HepG2 (cell line): ENCODE measurements around the gene DUSP9. TPM values are rescaled to one million over a fixed set of nuclear protein-coding genes. Genes with fewer than 3 reads are reported as not detected.

Experiments
- ATM ChIP-seq: fragments of 450-650 bp; IDR thresholded peaks from 2 replicates; pipeline ENCODE4 v1.7.1; 2017; ENCODE audit warnings: mild to moderate bottlenecking, borderline replicate concordance
- CBX1 ChIP-seq: IDR thresholded peaks from one replicate; pipeline ENCODE4 v1.6.1; 2016; ENCODE audit warnings: antibody characterized with exemption, low read depth
- ESRRA ChIP-seq: sonication (generic); formaldehyde crosslinking; IDR thresholded peaks from 2 replicates; pipeline ENCODE4 v1.5.1; 2020; ENCODE audit warnings: mild to moderate bottlenecking, low read depth, missing genetic modification reagents
- GPN1 ChIP-seq: sonication (generic); formaldehyde crosslinking; IDR thresholded peaks from 2 replicates; pipeline ENCODE4 v1.5.1; 2020; ENCODE audit warnings: missing genetic modification reagents, borderline replicate concordance
- HDAC2 ChIP-seq: sonication (generic); formaldehyde crosslinking; IDR thresholded peaks from 2 replicates; pipeline ENCODE4 v1.4.0; 2020; ENCODE audit warnings: missing genetic modification reagents
- HNF1A ChIP-seq, 2 experiments: sonication (generic) in 1 of 2; formaldehyde crosslinking in 1 of 2; IDR thresholded peaks; 2 replicates each; pipeline versions ENCODE4 v1.4.0 to v1.6.1; 2016 to 2020; ENCODE audit warnings: borderline replicate concordance in 1 of 2, low read depth in 1 of 2, mild to moderate bottlenecking in 1 of 2, missing genetic modification reagents in 1 of 2
- HNRNPK ChIP-seq: fragments of 200-400 bp; formaldehyde crosslinking; IDR thresholded peaks from 2 replicates; pipeline ENCODE4 v1.6.1; 2018; ENCODE audit warnings: low read length, low read depth, moderate library complexity, mild to moderate bottlenecking; ENCODE audit not compliant: poor library complexity, severe bottlenecking
- HOXA3 ChIP-seq: sonication (generic); formaldehyde crosslinking; IDR thresholded peaks from 2 replicates; pipeline ENCODE4 v1.5.0; 2020; ENCODE audit warnings: missing genetic modification reagents
- NAIF1 ChIP-seq: sonication (generic); formaldehyde crosslinking; IDR thresholded peaks from 2 replicates; pipeline ENCODE4 v1.5.0; 2020; ENCODE audit warnings: mild to moderate bottlenecking, missing genetic modification reagents, borderline replicate concordance
- NCOR1 ChIP-seq: fragments of 200-600 bp; sonication (generic); IDR thresholded peaks from 2 replicates; pipeline ENCODE4 v1.7.0; 2017; ENCODE audit warnings: antibody characterized with exemption, low read length, borderline replicate concordance
- NR2C2 ChIP-seq: sonication (generic); formaldehyde crosslinking; IDR thresholded peaks from 2 replicates; pipeline ENCODE4 v1.4.0; 2020; ENCODE audit warnings: missing genetic modification reagents, mild to moderate bottlenecking, moderate library complexity, borderline replicate concordance
- PPARG ChIP-seq: conservative IDR thresholded peaks from 2 replicates; pipeline ENCODE4 v1.6.1; 2016; ENCODE audit warnings: missing biosample characterization, missing genetic modification reagents
- RBM39 ChIP-seq: fragments of 200-400 bp; formaldehyde crosslinking; IDR thresholded peaks from one replicate; pipeline ENCODE4 v1.6.1; 2018; ENCODE audit warnings: antibody characterized with exemption, mild to moderate bottlenecking, low read depth, low read length; ENCODE audit not compliant: poor library complexity, severe bottlenecking
- SOX13 ChIP-seq, 3 experiments: fragments of 450-650 bp in 1 of 3; sonication (generic) in 1 of 3; formaldehyde crosslinking in 1 of 3; IDR thresholded peaks in 2 of 3; conservative IDR thresholded peaks in 1 of 3; 2 replicates each; pipeline versions ENCODE4 v1.5.0 to v1.6.1; 2016 to 2020; ENCODE audit warnings: antibody characterized with exemption in 1 of 3, mild to moderate bottlenecking in 1 of 3, missing compliant biosample characterization in 1 of 3, missing genetic modification reagents in 1 of 3, moderate library complexity in 1 of 3
- TBX2 ChIP-seq: sonication (generic); formaldehyde crosslinking; IDR thresholded peaks from 2 replicates; pipeline ENCODE4 v1.5.0; 2020; ENCODE audit warnings: missing genetic modification reagents, mild to moderate bottlenecking, borderline replicate concordance
- ZHX1 ChIP-seq: sonication (generic); formaldehyde crosslinking; IDR thresholded peaks from 2 replicates; pipeline ENCODE4 v1.8.1; 2022; ENCODE audit warnings: low read depth, mild to moderate bottlenecking, missing genetic modification reagents
- ZNF44 ChIP-seq: sonication (generic); formaldehyde crosslinking; IDR thresholded peaks from 2 replicates; pipeline ENCODE4 v1.5.1; 2020; ENCODE audit warnings: mild to moderate bottlenecking, missing genetic modification reagents
- polyA plus RNA-seq, 8 experiments: library from polyadenylated mRNA; depleted of rRNA in 3 of 8; stranded (reverse) in 7 of 8; unstranded in 1 of 8; fragments of >200 nt; fragmentation: Illumina TruSeq in 4 of 8; extraction: Trizol in 4 of 8; gene quantifications; 2 replicates each; pipeline versions ENCODE4 v1.2.1 to v1.2.3, GENCODE V29; 2011 to 2016; ENCODE audit warnings: low read depth in 4 of 8, missing spikeins in 1 of 8, mixed read lengths in 1 of 8; ENCODE audit not compliant: insufficient read depth in 1 of 8
- total RNA-seq, 5 experiments: library from RNA; depleted of rRNA; stranded (reverse); fragments of >200 nt; fragmentation: Illumina TruSeq; extraction: Trizol; gene quantifications; 2 replicates each; pipeline ENCODE4 v1.2.3, GENCODE V29; 2016; ENCODE audit warnings: low read depth in 1 of 5

Gene DUSP9
- total and polyA plus RNA-seq, 2 of the 13 experiments (the other 11 are each of a cell fraction or from before 2014, with no cell fraction given) = 235 to 435 TPM

- TF ChIP-seq ZHX1 (no peak), CBX1 (no peak), HDAC2 (CRISPR knock-in tag) (peak; percentile 61), ESRRA (CRISPR knock-in tag) (peak; percentile 93), HNRNPK (peak; percentile 47), GPN1 (CRISPR knock-in tag) (no peak), ZNF44 (no peak), HNF1A (IDR thresholded peaks at IDR 0.05; ENCODE audit: low read depth) (no peak), HNF1A (CRISPR knock-in tag; IDR thresholded peaks at IDR 0.05; ENCODE audit: borderline replicate concordance) (peak; percentile 73; the same call in 1 of the 2 replicates), SOX13 (IDR thresholded peaks at IDR 0.05) (no peak), SOX13 (CRISPR knock-in tag; conservative IDR thresholded peaks at IDR 0.05 in 1 of 2, IDR thresholded peaks at IDR 0.05 in 1 of 2) (peak in 1 of 2 experiments; percentile 63; a peak in 2 of 4 replicates), ATM (no peak), NR2C2 (peak; percentile 59), NCOR1 (peak; percentile 78; the same call in 1 of the 2 replicates), PPARG (CRISPR knock-in tag) (peak; percentile 78), NAIF1 (no peak), TBX2 (CRISPR knock-in tag) (peak; percentile 72; the same call in 1 of the 2 replicates), RBM39 (peak; percentile 7), HOXA3 (CRISPR knock-in tag) (peak; percentile 87)
Measured at GRCh38 chrX:153646620-153647373, at the start of gene DUSP9 (continued).
